ENCODE measurements around the gene REPS1. TPM values are rescaled to one million over a fixed set of nuclear protein-coding genes. Genes with fewer than 3 reads are reported as not detected.

Gene REPS1
- total and polyA plus RNA-seq, 10 donors, result 17.2 to 75.7 (median 58.6) TPM

DNA sequence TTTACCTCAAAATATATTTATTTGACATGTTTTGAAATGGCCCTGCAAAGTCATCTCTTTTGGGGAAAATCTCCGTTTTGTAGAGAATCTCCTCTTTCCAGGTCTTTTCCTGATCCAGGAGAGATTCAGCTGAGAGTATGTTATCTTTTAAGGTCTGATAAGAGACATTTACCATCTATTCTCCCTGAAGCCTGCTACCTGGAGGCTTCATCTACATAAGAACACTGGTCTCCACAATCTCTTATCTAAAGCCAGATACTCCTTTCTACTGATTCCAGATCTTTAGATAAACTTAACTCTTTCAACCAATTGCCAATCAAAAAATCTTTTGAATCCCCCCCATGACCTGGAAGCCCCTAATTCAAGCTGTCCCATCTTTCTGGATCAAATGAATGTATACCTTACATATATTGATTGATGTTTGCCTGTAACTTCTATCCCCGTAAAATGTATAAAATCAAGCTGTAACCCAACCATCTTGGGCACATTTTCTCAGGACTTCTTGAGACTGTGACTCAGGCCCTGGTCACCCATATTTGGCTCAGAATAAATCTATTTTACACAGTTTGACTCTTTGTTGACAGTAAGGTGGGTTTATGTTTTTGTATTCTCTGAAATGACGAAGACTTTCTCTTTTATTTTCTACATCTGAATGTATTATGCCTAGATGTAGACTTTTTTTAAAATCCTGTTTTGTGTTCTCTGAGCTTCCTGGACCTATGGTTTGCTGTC, 96.6 kb downstream of the REPS1 start:
- WGBS, 5 donors, result 89 to 96% (median 92%) methylated on average over 3 of the region's 3 CpGs
- TF ChIP-seq POLR2A (IDR thresholded peaks at IDR 0.05), result no peak
- TF ChIP-seq, protein P1, sequence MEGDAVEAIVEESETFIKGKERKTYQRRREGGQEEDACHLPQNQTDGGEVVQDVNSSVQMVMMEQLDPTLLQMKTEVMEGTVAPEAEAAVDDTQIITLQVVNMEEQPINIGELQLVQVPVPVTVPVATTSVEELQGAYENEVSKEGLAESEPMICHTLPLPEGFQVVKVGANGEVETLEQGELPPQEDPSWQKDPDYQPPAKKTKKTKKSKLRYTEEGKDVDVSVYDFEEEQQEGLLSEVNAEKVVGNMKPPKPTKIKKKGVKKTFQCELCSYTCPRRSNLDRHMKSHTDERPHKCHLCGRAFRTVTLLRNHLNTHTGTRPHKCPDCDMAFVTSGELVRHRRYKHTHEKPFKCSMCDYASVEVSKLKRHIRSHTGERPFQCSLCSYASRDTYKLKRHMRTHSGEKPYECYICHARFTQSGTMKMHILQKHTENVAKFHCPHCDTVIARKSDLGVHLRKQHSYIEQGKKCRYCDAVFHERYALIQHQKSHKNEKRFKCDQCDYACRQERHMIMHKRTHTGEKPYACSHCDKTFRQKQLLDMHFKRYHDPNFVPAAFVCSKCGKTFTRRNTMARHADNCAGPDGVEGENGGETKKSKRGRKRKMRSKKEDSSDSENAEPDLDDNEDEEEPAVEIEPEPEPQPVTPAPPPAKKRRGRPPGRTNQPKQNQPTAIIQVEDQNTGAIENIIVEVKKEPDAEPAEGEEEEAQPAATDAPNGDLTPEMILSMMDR (IDR thresholded peaks at IDR 0.05 in 8 of 11, conservative IDR thresholded peaks at IDR 0.05 in 3 of 11), result no peak
- TF ChIP-seq POLR2AphosphoS5 (IDR thresholded peaks at IDR 0.05), result no peak
- no peaks in the 10 kb centered on the region for H3K27me3 ChIP-seq (replicated peaks in 1 of 7)
- no peak for DNase-seq
- intact Hi-C loops (cut with DNase I; ENCODE audit: low total_unique reads), result no loop called here
- peaks cover 0 to 12% (median 0%) of the 10 kb centered on the region in 6 donors for H3K36me3 ChIP-seq
- H3K4me1 ChIP-seq, result no peaks in the 10 kb centered on the region
- peaks cover 0 to 9% (median 0%) of the 10 kb centered on the region in 8 donors for H3K9me3 ChIP-seq
- no peak overlapping the region for H3K4me3 ChIP-seq
- no peak overlapping the region for H3K27ac ChIP-seq

DNA sequence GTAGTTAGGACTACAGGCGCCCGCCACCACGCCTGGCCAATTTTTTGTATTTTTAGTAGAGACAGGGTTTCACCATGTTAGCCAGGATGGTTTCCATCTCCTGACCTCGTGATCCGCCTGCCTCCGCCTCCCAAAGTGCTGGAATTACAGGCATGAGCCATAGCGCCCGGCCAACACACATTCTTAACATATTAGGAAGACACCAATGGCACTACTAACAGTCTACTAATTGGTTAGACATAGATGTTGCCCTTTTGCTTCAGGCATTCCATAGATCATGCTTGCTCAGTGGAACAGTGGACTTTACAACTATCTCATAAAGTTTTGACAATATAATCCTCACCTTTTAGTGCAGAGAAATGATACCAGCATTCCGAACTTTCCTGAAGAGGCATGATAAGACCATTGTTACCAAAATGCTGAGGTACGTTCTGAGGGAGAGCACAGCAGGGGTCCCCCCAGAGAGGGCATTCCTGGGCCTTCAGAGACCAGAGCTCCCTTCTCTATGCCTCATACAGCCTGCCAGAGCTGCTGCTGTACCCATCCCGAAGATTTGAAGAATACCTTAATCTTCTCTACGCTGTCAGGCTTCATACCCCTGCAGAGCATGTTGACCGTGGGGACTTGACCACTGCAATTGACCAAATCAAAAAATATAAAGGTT, 102.8 kb downstream of the REPS1 start:
- H3K4me3 ChIP-seq, result no peak overlapping the region
- H3K27ac ChIP-seq, result no peak overlapping the region
- WGBS, 5 donors, result 87 to 97% (median 92%) methylated on average over 13 of the region's 13 CpGs
- no peak for DNase-seq
- TF ChIP-seq, protein P1 (IDR thresholded peaks at IDR 0.05 in 8 of 11, conservative IDR thresholded peaks at IDR 0.05 in 3 of 11), result no peak
- TF ChIP-seq POLR2A (IDR thresholded peaks at IDR 0.05), result no peak
- TF ChIP-seq POLR2AphosphoS5 (IDR thresholded peaks at IDR 0.05), result no peak
- no peaks in the 10 kb centered on the region for H3K36me3 ChIP-seq
- intact Hi-C loops (cut with DNase I; ENCODE audit: low total_unique reads), result no loop called here
- no peaks in the 10 kb centered on the region for H3K27me3 ChIP-seq (replicated peaks in 1 of 7)
- no peaks in the 10 kb centered on the region for H3K4me1 ChIP-seq
- no peaks in the 10 kb centered on the region for H3K9me3 ChIP-seq

DNA sequence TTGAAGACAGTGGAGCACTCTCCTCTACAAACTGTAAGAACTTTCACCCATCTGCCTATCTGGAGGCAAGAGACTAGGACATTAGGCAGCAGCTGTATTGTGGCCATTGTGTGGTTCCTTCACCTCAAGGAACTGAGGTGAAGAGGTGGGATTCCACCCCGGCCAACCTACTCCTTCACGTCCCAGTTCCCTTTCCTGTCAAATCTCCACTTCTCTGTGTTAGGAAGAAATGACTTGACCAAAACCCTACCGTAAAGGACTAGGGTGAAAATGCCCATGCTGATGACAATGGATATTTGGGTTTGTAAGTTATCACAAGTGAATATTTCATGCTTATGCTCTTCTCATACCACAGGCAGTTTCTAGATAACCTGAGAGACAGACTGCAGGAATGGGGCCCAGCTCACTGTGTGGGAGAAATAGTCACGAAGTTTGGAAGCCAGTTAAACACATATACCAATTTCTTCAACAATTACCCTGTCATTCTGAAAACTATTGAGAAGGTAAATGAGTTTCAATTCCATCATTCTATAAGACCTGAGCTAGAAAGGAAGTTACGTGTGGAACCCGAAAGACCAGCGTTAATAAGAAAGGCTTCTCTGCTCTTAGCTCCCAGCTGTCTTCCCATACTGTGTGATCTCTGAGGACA, 105.6 kb downstream of the REPS1 start:
- intact Hi-C loops (cut with DNase I; ENCODE audit: low total_unique reads), result no loop called here
- Histone ChIP-seq H3K36me3 (no peaks in the 10 kb centered on the region), H3K27me3 (replicated peaks in 1 of 7) (no peaks in the 10 kb centered on the region), H3K9me3 (no peaks in the 10 kb centered on the region), H3K27ac (no peak overlapping the region), H3K4me1 (no peaks in the 10 kb centered on the region), H3K4me3 (no peak overlapping the region)
- DNase-seq, result no peak
- 73 to 84% (median 78%) methylated on average over 7 of the region's 7 CpGs for WGBS, 5 donors
- TF ChIP-seq POLR2AphosphoS5 (IDR thresholded peaks at IDR 0.05), result no peak
- TF ChIP-seq, protein P1 (IDR thresholded peaks at IDR 0.05 in 8 of 11, conservative IDR thresholded peaks at IDR 0.05 in 3 of 11), result no peak
- TF ChIP-seq POLR2A (IDR thresholded peaks at IDR 0.05), result no peak

DNA sequence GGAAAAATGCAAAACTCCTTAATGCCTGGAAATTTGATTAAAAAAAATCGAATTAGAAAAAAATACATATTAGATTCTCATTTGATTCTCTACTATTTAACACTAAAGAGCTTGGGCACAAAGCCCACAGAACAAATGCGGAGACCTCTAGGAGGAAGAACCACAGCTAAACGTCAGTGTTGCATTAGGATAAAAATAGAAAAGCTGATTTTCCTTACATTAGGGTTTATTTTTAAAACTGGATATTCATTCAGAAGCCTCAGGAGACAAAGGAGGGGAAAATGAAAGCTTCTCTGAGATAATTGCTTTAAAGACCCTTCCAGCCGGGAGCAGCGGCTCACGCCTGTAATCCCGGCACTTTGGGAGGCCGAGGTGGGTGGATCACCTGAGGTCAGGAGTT, 114.9 kb downstream of the REPS1 start:
- WGBS, 5 donors, result 81 to 89% (median 82%) methylated on average over 8 of the region's 8 CpGs

More for the DNA sequence above, 114.9 kb downstream of the REPS1 start:
- H3K27ac ChIP-seq, result no peak overlapping the region
- no peaks in the 10 kb centered on the region for H3K27me3 ChIP-seq (replicated peaks in 1 of 7)
- no peaks in the 10 kb centered on the region for H3K36me3 ChIP-seq
- intact Hi-C loops (cut with DNase I; ENCODE audit: low total_unique reads), result no loop called here
- no peak for TF ChIP-seq POLR2A (IDR thresholded peaks at IDR 0.05)
- no peak for TF ChIP-seq POLR2AphosphoS5 (IDR thresholded peaks at IDR 0.05)
- TF ChIP-seq, protein P1 (IDR thresholded peaks at IDR 0.05 in 8 of 11, conservative IDR thresholded peaks at IDR 0.05 in 3 of 11), result no peak
- H3K4me3 ChIP-seq, result no peak overlapping the region
- no peak for DNase-seq
- no peaks in the 10 kb centered on the region for H3K9me3 ChIP-seq
- no peaks in the 10 kb centered on the region for H3K4me1 ChIP-seq

All from spleen (tissue), 11 donors.